GM10248 (cell line): ENCODE data around the gene BICDL2.

Source experiments
- CTCF ChIA-PET: fragments of 300-600 bp; sonication (Branson Sonifier 250); formaldehyde crosslinking; extraction: SDS; loops from one replicate; lab custom pipeline; 2021; ENCODE audit warnings: antibody characterized with exemption; lab: Yijun Ruan, JAX
- POLR2A ChIA-PET: fragments of 350-650 bp; sonication (Branson Sonifier 250); formaldehyde crosslinking; extraction: SDS; loops from one replicate; lab custom pipeline; 2020; ENCODE audit warnings: antibody characterized with exemption; lab: Yijun Ruan, JAX
- DNase-seq: peaks from one replicate; pipeline ENCODE4 v3.0.0; 2012; ENCODE audit errors: extremely low spot score
- CTCF ChIP-seq: IDR thresholded peaks from 2 replicates; pipeline ENCODE4 v1.5.1; 2012; ENCODE audit warnings: mild to moderate bottlenecking, low read depth; ENCODE audit errors: extremely low read depth, missing control alignments, control extremely low read depth

BICDL2 gene

GRCh38 chr16:2983706-2984136 lies 53.0 kb downstream of the BICDL2 start:
- POLR2A ChIA-PET: no interaction called here
- CTCF ChIA-PET: interaction anchor here (0.9 to 3.3 kb wide), 10 partner anchors 9 to 57 kb away, joined by 3 to 13 read pairs (median 4); no protein-coding TSS in a partner anchor
- DNase-seq: peak; percentile 88
- peak; percentile 96 for TF ChIP-seq CTCF

- POLR2A ChIA-PET: interaction anchor here (0.7 kb wide), 1 partner anchor 36 kb away, joined by 8 read pairs; no protein-coding TSS in a partner anchor
- TF ChIP-seq CTCF: no peak
- DNase-seq: no peak
- CTCF ChIA-PET: interaction anchor here (1.2 to 3.3 kb wide), 8 partner anchors 12 to 208 kb away, joined by 3 to 13 read pairs (median 4); no protein-coding TSS in a partner anchor
Measured at GRCh38 chr16:2982402-2982801, 54.3 kb downstream of the BICDL2 start.

- DNase-seq: no peak
- POLR2A ChIA-PET: no interaction called here
- CTCF ChIA-PET: interaction anchor here (1.1 to 3.3 kb wide), 7 partner anchors 12 to 208 kb away, joined by 3 to 13 read pairs (median 4); partner anchors contain the start of gene PAQR4
- TF ChIP-seq CTCF: no peak
Measured at GRCh38 chr16:2981899-2982250, 54.9 kb downstream of the BICDL2 start.

DNA sequence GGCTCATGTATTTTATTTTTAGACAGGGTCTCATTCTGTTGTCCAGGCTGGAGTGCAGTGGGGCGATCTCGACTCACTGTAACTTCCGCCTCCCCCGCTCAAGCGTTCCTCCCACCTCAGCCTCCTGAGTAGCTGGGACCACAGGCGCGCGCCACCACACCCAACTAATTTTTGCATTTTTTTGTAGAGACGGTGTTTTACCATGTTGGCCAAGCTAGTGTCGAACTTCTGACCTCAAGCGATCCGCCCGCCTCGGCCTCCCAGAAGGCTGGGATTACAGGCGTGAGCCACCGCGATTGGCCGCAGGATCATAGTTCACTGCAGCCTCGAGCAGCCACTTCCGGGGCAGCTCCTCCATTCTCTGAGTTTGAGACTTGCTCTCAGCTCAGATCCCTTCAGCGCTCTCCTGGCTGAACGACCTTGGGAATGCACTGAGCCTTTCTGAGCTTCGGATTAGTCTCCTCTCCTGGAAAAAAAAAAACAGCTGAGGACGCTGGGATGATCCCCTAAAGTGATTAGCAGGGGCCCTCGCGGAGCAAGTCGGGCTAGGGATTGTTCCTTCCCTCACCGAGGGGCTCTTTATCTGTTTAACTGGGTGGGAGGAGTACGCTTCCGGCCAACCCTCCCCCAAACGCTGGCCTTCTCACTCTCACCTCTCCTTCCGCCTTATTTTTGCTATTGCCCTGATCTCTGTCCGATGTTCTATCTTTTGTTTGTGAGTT lies 55.4 kb downstream of the BICDL2 start:
- TF ChIP-seq CTCF: no peak
- POLR2A ChIA-PET: interaction anchor here (1.0 kb wide), 1 partner anchor 11 kb away, joined by 3 read pairs; no protein-coding TSS in a partner anchor
- CTCF ChIA-PET: interaction anchor here (1.1 to 3.3 kb wide), 6 partner anchors 12 to 50 kb away, joined by 3 to 13 read pairs (median 4); partner anchors contain the start of gene PAQR4
- DNase-seq: no peak

DNA sequence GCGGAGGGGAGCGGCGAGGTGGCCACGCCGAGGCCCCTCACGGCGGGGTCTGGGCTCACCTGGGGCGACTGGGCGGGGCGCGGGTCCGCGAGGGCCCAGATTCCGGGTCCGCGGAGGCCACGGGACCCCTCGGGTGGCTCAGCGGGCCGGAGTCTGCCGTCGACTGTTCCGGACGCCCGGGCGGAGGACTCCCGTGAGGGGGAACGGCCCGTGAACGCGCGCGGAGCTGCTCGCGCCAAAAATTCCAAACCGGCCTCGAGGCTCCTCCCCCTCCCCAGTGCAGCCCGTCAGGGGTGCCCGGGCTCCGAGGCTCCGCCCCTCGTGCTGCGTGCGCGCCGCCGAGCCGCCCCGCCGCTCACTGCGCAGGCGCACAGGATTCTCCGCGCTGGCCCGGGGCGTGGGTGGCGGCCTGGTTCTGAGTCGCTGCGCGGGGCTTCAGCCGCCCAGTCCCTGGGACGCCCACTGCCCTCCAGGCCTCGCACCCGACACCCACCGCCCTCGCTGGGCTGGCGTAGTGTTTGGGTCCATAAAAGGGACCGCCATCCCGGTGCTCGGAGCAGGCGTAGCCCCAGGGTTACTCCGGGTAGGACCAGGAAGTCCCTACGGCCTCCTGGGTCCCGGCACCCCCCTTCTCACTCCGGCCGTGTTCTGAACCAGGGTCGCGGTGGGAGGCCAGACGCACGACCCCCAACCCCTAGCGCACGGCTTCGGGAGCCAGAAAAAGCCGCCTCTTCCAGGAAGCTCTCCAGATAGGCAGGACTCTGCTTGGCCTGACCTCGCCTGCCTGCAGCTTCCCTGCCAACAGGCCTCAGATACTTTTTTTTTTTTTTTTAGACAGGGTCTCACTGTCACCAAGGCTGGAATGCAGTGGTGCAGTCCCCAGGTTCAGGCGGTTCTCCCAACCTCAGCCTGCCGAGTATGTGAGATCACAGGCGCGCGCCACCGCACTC lies 56.2 kb downstream of the BICDL2 start, which contains the start of gene PKMYT1:
Gene PKMYT1 (minus strand): TSS at position 220 of the 950 bp plus-strand sequence. CDS start 789 bp downstream, outside the sequence.
- POLR2A ChIA-PET: interaction anchor here (0.5 to 1.0 kb wide), 2 partner anchors 10 to 15 kb away, joined by 3 to 6 read pairs; no protein-coding TSS in a partner anchor
- no peak for TF ChIP-seq CTCF
- CTCF ChIA-PET: interaction anchor here (1.1 to 3.3 kb wide), 6 partner anchors 11 to 51 kb away, joined by 3 to 13 read pairs (median 6); partner anchors contain the start of gene PAQR4
- DNase-seq: peak; percentile 100

GRCh38 chr16:2979669-2980226 lies 57.0 kb downstream of the BICDL2 start:
- no peak for TF ChIP-seq CTCF
- DNase-seq: no peak
- ChIA-PET POLR2A (no interaction called here), CTCF (interaction anchor here (1.5 to 2.9 kb wide), 3 partner anchors 9 to 18 kb away, joined by 7 to 13 read pairs (median 9); partner anchors contain the start of gene PAQR4)
